Measurements from ENCODE around the gene CFAP299. TPM values are rescaled to one million over a fixed set of nuclear protein-coding genes. Genes with fewer than 3 reads are reported as not detected.

The CFAP299 gene
- total and polyA plus RNA-seq, 2 donors (not counting 1 experiment from before 2014, with no cell fraction given) = not detected

DNA sequence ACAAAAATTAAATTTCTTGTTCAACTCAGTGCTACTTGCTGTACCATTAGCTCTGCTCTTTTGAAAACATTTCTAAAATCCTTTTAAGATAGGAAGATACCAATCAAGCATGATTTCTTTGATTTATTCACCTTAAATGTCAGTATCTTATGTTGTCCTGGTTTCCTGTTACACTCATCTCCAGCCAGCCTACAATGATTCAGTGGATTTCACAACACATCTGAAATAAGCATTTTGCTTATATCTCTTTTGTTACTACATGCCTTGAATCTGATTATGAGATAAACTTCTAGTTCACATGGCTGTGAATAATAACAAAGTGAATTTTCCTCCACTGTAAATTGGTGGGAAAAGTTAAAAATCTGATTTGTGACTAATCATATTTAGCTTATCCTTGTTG, 582.5 kb downstream of the CFAP299 start:
- intact Hi-C loops (cut with micrococcal nuclease) = no loop called here
- no peak for ATAC-seq (ENCODE audit: low read depth)
- CTCF ChIA-PET = no interaction called here

DNA sequence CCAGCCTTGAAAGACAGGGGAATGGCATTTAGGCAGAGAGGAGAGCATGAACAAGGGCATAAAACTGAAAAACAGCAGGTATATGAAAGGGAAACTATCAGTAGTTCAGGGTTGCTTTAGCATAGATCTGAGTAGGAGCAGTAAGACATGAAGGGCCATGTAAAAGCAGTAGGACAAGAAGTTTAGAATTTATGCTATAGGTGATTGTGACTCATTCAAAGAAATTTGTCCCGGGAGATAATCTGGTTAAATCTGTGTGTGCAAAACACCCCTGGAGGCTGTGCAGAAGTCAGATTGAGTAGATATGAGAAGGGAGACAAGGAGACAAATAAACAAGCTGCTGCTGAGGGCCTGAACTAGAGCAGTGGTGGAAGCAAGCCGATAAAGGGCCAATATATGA, 585.9 kb downstream of the CFAP299 start:
- H3K27ac Mint-ChIP-seq = no peak overlapping the region
- ChIA-PET POLR2A (no interaction called here), CTCF (no interaction called here)
- H3K4me3 ChIP-seq (ENCODE audit: control extremely low read depth in 1 of 5, extremely low read depth in 1 of 5, insufficient read depth in 1 of 5, low read depth in 2 of 5, low read length in 4 of 5) = no peak overlapping the region
- intact Hi-C loops (cut with micrococcal nuclease) = no loop called here
- no peaks in the 10 kb centered on the region for H3K79me2 ChIP-seq (ENCODE audit: control insufficient read depth, insufficient read depth, low read length)
- H3K4me3 Mint-ChIP-seq = no peak overlapping the region
- H4K20me1 ChIP-seq (ENCODE audit: control insufficient read depth, insufficient read depth, low read length, poor library complexity, severe bottlenecking) = no peaks in the 10 kb centered on the region
- ATAC-seq (ENCODE audit: low read depth) (no peak), DNase-seq (no peak)
- no peak overlapping the region for H3K9ac ChIP-seq (ENCODE audit: low read length)
- no peak overlapping the region for H3K4me2 ChIP-seq (replicated peaks; ENCODE audit: low read depth, low read length, poor library complexity, severe bottlenecking)
- no peaks in the 10 kb centered on the region for H3K36me3 ChIP-seq (replicated peaks in 1 of 2; ENCODE audit: control extremely low read depth in 1 of 2, control insufficient read depth in 1 of 2, extremely low read depth in 1 of 2, insufficient read depth in 2 of 2, low read length in 1 of 2)
- H3K4me1 ChIP-seq (ENCODE audit: control insufficient read depth in 2 of 2, insufficient read depth in 2 of 2, low read length in 2 of 2) = no peaks in the 10 kb centered on the region
- no peaks in the 10 kb centered on the region for H3K9me3 ChIP-seq (ENCODE audit: control extremely low read depth in 1 of 3, control insufficient read depth in 2 of 3, insufficient read depth in 1 of 3, low read length in 2 of 3)
- H3K4me1 Mint-ChIP-seq = no peaks in the 10 kb centered on the region
- H3K27ac ChIP-seq (ENCODE audit: low read length in 2 of 2) = no peak overlapping the region
- no peak for TF ChIP-seq EZH2 (IDR thresholded peaks at IDR 0.05; ENCODE audit: borderline replicate concordance, insufficient read depth, low read depth, low read length, poor library complexity, severe bottlenecking)
- TF ChIP-seq, protein P1, sequence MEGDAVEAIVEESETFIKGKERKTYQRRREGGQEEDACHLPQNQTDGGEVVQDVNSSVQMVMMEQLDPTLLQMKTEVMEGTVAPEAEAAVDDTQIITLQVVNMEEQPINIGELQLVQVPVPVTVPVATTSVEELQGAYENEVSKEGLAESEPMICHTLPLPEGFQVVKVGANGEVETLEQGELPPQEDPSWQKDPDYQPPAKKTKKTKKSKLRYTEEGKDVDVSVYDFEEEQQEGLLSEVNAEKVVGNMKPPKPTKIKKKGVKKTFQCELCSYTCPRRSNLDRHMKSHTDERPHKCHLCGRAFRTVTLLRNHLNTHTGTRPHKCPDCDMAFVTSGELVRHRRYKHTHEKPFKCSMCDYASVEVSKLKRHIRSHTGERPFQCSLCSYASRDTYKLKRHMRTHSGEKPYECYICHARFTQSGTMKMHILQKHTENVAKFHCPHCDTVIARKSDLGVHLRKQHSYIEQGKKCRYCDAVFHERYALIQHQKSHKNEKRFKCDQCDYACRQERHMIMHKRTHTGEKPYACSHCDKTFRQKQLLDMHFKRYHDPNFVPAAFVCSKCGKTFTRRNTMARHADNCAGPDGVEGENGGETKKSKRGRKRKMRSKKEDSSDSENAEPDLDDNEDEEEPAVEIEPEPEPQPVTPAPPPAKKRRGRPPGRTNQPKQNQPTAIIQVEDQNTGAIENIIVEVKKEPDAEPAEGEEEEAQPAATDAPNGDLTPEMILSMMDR (IDR thresholded peaks at IDR 0.05) = no peak
- H3K9me3 Mint-ChIP-seq (ENCODE audit: insufficient read depth) = no peaks in the 10 kb centered on the region
- no peaks in the 10 kb centered on the region for H3K27me3 Mint-ChIP-seq
- H2AFZ ChIP-seq (ENCODE audit: insufficient read depth, low read depth, low read length, poor library complexity, severe bottlenecking) = no peak overlapping the region
- no peaks in the 10 kb centered on the region for H3K27me3 ChIP-seq (replicated peaks in 1 of 4; ENCODE audit: control extremely low read depth in 1 of 4, control insufficient read depth in 3 of 4, insufficient read depth in 4 of 4, low read length in 3 of 4)
- 69% methylated on average over 2 of the region's 2 CpGs for WGBS (ENCODE audit: insufficient coverage)

More for the DNA sequence above, 582.5 kb downstream of the CFAP299 start:
- TF ChIP-seq, protein P1 (IDR thresholded peaks at IDR 0.05) = no peak
- no peak for TF ChIP-seq EZH2 (IDR thresholded peaks at IDR 0.05; ENCODE audit: borderline replicate concordance, insufficient read depth, low read depth, low read length, poor library complexity, severe bottlenecking)
- DNase-seq = no peak
- Histone ChIP-seq H3K27ac (ENCODE audit: low read length in 2 of 2) (no peak overlapping the region), H3K36me3 (replicated peaks in 1 of 2; ENCODE audit: control extremely low read depth in 1 of 2, control insufficient read depth in 1 of 2, extremely low read depth in 1 of 2, insufficient read depth in 2 of 2, low read length in 1 of 2) (no peaks in the 10 kb centered on the region), H3K9ac (ENCODE audit: low read length) (no peak overlapping the region), H3K4me1 (ENCODE audit: control insufficient read depth in 2 of 2, insufficient read depth in 2 of 2, low read length in 2 of 2) (peaks cover 6% of the 10 kb centered on the region in 2 donors), H3K79me2 (ENCODE audit: control insufficient read depth, insufficient read depth, low read length) (no peaks in the 10 kb centered on the region), H4K20me1 (ENCODE audit: control insufficient read depth, insufficient read depth, low read length, poor library complexity, severe bottlenecking) (no peaks in the 10 kb centered on the region), H3K4me2 (replicated peaks; ENCODE audit: low read depth, low read length, poor library complexity, severe bottlenecking) (no peak overlapping the region), H3K9me3 (ENCODE audit: control extremely low read depth in 1 of 3, control insufficient read depth in 2 of 3, insufficient read depth in 1 of 3, low read length in 2 of 3) (peaks cover 0 to 1% (median 0%) of the 10 kb centered on the region in 3 donors), H3K4me3 (ENCODE audit: control extremely low read depth in 1 of 5, extremely low read depth in 1 of 5, insufficient read depth in 1 of 5, low read depth in 2 of 5, low read length in 4 of 5) (no peak overlapping the region), H3K27me3 (replicated peaks in 1 of 4; ENCODE audit: control extremely low read depth in 1 of 4, control insufficient read depth in 3 of 4, insufficient read depth in 4 of 4, low read length in 3 of 4) (no peaks in the 10 kb centered on the region), H2AFZ (ENCODE audit: insufficient read depth, low read depth, low read length, poor library complexity, severe bottlenecking) (no peak overlapping the region)
- Mint-ChIP-seq H3K4me1 (peaks cover 14% of the 10 kb centered on the region), H3K27ac (no peak overlapping the region), H3K27me3 (no peaks in the 10 kb centered on the region), H3K9me3 (ENCODE audit: insufficient read depth) (no peaks in the 10 kb centered on the region), H3K4me3 (no peak overlapping the region)
- POLR2A ChIA-PET = no interaction called here
